ENCODE measurements around the gene CEP41. TPM values are rescaled to one million over a fixed set of nuclear protein-coding genes. Genes with fewer than 3 reads are reported as not detected.

Gene CEP41
- polyA plus RNA-seq (ENCODE audit: insufficient read length): 32.3 TPM
- long read RNA-seq, donor 1, full-length matches to known transcripts: 12 of 12 reads
- long read RNA-seq, donor 1, partial matches to known transcripts: 0 of 12 reads
- long read RNA-seq, donor 1, other reads (novel, unspliced or antisense): 0 of 12 reads
- long read RNA-seq, donor 2, full-length matches to known transcripts: 5 of 5 reads
- long read RNA-seq, donor 2, partial matches to known transcripts: 0 of 5 reads
- long read RNA-seq, donor 2, other reads (novel, unspliced or antisense): 0 of 5 reads
- long read RNA-seq, donor 3, full-length matches to known transcripts: 8 of 8 reads
- long read RNA-seq, donor 3, partial matches to known transcripts: 0 of 8 reads
- long read RNA-seq, donor 3, other reads (novel, unspliced or antisense): 0 of 8 reads
- long read RNA-seq, donor 4, partial matches to known transcripts: 0 of 1 reads
- long read RNA-seq, donor 4, other reads (novel, unspliced or antisense): 0 of 1 reads
- long read RNA-seq, donor 5, full-length matches to known transcripts: 14 of 14 reads
- long read RNA-seq, donor 5, partial matches to known transcripts: 0 of 14 reads
- long read RNA-seq, donor 5, other reads (novel, unspliced or antisense): 0 of 14 reads
- long read RNA-seq, donor 6, full-length matches to known transcripts: 6 of 6 reads
- long read RNA-seq, donor 6, partial matches to known transcripts: 0 of 6 reads
- long read RNA-seq, donor 6, other reads (novel, unspliced or antisense): 0 of 6 reads
- long read RNA-seq, donor 7, full-length matches to known transcripts: 11 of 11 reads
- long read RNA-seq, donor 7, partial matches to known transcripts: 0 of 11 reads
- long read RNA-seq, donor 7, other reads (novel, unspliced or antisense): 0 of 11 reads
- long read RNA-seq, donor 8, full-length matches to known transcripts: 4 of 19 reads
- long read RNA-seq, donor 8, partial matches to known transcripts: 15 of 19 reads
- long read RNA-seq, donor 8, other reads (novel, unspliced or antisense): 0 of 19 reads

- DNase-seq: peak; percentile 99
Observed at GRCh38 chr7:130440527-130441365, at the start of gene CEP41. CEP41 (minus strand) TSS chr7:130441016; CDS start chr7:130440966, 50 bp downstream.

GRCh38 chr7:130490311-130490791 is 49.5 kb upstream of the CEP41 start:
- DNase-seq: no peak

GRCh38 chr7:130489140-130489983 is 48.5 kb upstream of the CEP41 start:
- no peak for DNase-seq

GRCh38 chr7:130488392-130489139 is 47.8 kb upstream of the CEP41 start:
- DNase-seq: no peak

- no peak for DNase-seq
Observed at GRCh38 chr7:130486954-130487436, 46.2 kb upstream of the CEP41 start.

- no peak for DNase-seq
Observed at GRCh38 chr7:130486114-130486953, 45.5 kb upstream of the CEP41 start.

- no peak for DNase-seq
Observed at GRCh38 chr7:130485734-130486113, 44.9 kb upstream of the CEP41 start.

GRCh38 chr7:130483031-130483430 is 42.2 kb upstream of the CEP41 start:
- DNase-seq: no peak

- DNase-seq: no peak
Observed at GRCh38 chr7:130481898-130482297, 41.1 kb upstream of the CEP41 start.

GRCh38 chr7:130479716-130480400 is 39.0 kb upstream of the CEP41 start:
- DNase-seq: no peak

- DNase-seq: no peak
Observed at GRCh38 chr7:130478991-130479390, 38.2 kb upstream of the CEP41 start.

GRCh38 chr7:130476297-130477150 is 35.7 kb upstream of the CEP41 start:
- no peak for DNase-seq

GRCh38 chr7:130475776-130476175 is 35.0 kb upstream of the CEP41 start:
- DNase-seq: no peak

GRCh38 chr7:130473876-130474275 is 33.1 kb upstream of the CEP41 start:
- DNase-seq: no peak

GRCh38 chr7:130473289-130473688 is 32.5 kb upstream of the CEP41 start:
- DNase-seq: no peak

GRCh38 chr7:130471974-130472373 is 31.2 kb upstream of the CEP41 start:
- no peak for DNase-seq

- DNase-seq: no peak
Observed at GRCh38 chr7:130468612-130469011, 27.8 kb upstream of the CEP41 start.
